Keratinocyte (primary cell): ENCODE measurements around the gene SPDYC. TPM values are rescaled to one million over a fixed set of nuclear protein-coding genes. Genes with fewer than 3 reads are reported as not detected.

Experiments
- DNase-seq: peaks from one replicate; pipeline ENCODE4 v3.0.0-alpha.2; 2011; ENCODE audit warnings: low read depth, missing footprints, low spot score
- FAIRE-seq: peaks from 2 replicates; lab custom pipeline; 2011; peaks lifted over from hg19 to GRCh38; lab: Jason Lieb, UNC
- H2AFZ ChIP-seq: 2 replicates; pipeline ENCODE4 v1.6.0; 2012; ENCODE audit warnings: low read length, control low read depth, inconsistent platforms; ENCODE audit not compliant: control insufficient read depth
- H3K27ac ChIP-seq: 2 replicates; pipeline ENCODE4 v1.5.1; 2011; ENCODE audit warnings: low read length; ENCODE audit not compliant: control insufficient read depth, insufficient read depth
- H3K27me3 ChIP-seq: 3 replicates; pipeline ENCODE4 v1.6.0; 2011; ENCODE audit warnings: low read length; ENCODE audit not compliant: control insufficient read depth, insufficient read depth; ENCODE audit errors: extremely low read depth
- H3K36me3 ChIP-seq, 2 experiments: 2 replicates in 1 of 2; 3 replicates in 1 of 2; pipeline ENCODE4 v1.5.1; 2011; ENCODE audit warnings: low read length in 2 of 2, mild to moderate bottlenecking in 1 of 2; ENCODE audit not compliant: control insufficient read depth in 2 of 2, insufficient read depth in 2 of 2; ENCODE audit errors: extremely low read depth in 1 of 2
- H3K4me1 ChIP-seq: 3 replicates; pipeline ENCODE4 v1.5.1; 2011; ENCODE audit warnings: low read length; ENCODE audit not compliant: control insufficient read depth, insufficient read depth; ENCODE audit errors: extremely low read depth
- H3K4me2 ChIP-seq: 3 replicates; pipeline ENCODE4 v1.6.0; 2011; ENCODE audit warnings: low read depth, low read length; ENCODE audit not compliant: control insufficient read depth, insufficient read depth; ENCODE audit errors: extremely low read depth
- H3K4me3 ChIP-seq, 3 experiments: fragments of 200-600 bp in 1 of 3; sonication (generic) in 1 of 3; 2 replicates in 2 of 3; 3 replicates in 1 of 3; pipeline ENCODE4 v1.5.1; 2011 to 2016; ENCODE audit warnings: low read length in 3 of 3, mild to moderate bottlenecking in 3 of 3, control low read depth in 2 of 3, inconsistent platforms in 1 of 3, low read depth in 1 of 3, mixed read lengths in 1 of 3, mixed run types in 1 of 3, moderate library complexity in 1 of 3; ENCODE audit not compliant: control insufficient read depth in 2 of 3, insufficient read depth in 2 of 3; ENCODE audit errors: extremely low read depth in 1 of 3
- H3K79me2 ChIP-seq: 2 replicates; pipeline ENCODE4 v1.6.0; 2012; ENCODE audit warnings: low read length; ENCODE audit not compliant: control insufficient read depth, insufficient read depth
- H3K9ac ChIP-seq: 3 replicates; pipeline ENCODE4 v1.6.0; 2011; ENCODE audit warnings: low read length; ENCODE audit not compliant: control insufficient read depth, insufficient read depth; ENCODE audit errors: extremely low read depth
- H3K9me1 ChIP-seq: 3 replicates; pipeline ENCODE4 v1.6.0; 2011; ENCODE audit warnings: low read length; ENCODE audit not compliant: control insufficient read depth, insufficient read depth; ENCODE audit errors: extremely low read depth
- H3K9me3 ChIP-seq: 2 replicates; pipeline ENCODE4 v1.5.1; 2012; ENCODE audit warnings: low read depth, low read length; ENCODE audit not compliant: control insufficient read depth
- H4K20me1 ChIP-seq: 3 replicates; pipeline ENCODE4 v1.6.0; 2011; ENCODE audit warnings: low read length; ENCODE audit not compliant: control insufficient read depth, insufficient read depth; ENCODE audit errors: extremely low read depth
- CTCF ChIP-seq, 3 experiments: IDR thresholded peaks in 1 of 3; conservative IDR thresholded peaks in 1 of 3; optimal IDR thresholded peaks in 1 of 3; 2 replicates in 2 of 3; 3 replicates in 1 of 3; pipeline versions ENCODE3 to v1.5.1; 2011; ENCODE audit warnings: low read length in 3 of 3, mild to moderate bottlenecking in 3 of 3, moderate library complexity in 2 of 3, control low read depth in 1 of 3, inconsistent platforms in 1 of 3; ENCODE audit not compliant: insufficient read depth in 2 of 3; ENCODE audit errors: extremely low read depth in 1 of 3
- EZH2 ChIP-seq: IDR thresholded peaks from one replicate; pipeline ENCODE4 v1.6.1; 2012; ENCODE audit warnings: inconsistent platforms, mild to moderate bottlenecking, low read length, moderate library complexity
- dilution Hi-C: fragments of 300-500 bp; cut with MboI; formaldehyde crosslinking; loops from one replicate; pipeline ENCODE4 v1.7.0; 2020; ENCODE audit warnings: low sequenced_read_pairs; ENCODE audit not compliant: extremely low pct_ligation_motif_present
- polyA plus RNA-seq, 5 experiments: library from polyadenylated mRNA; depleted of rRNA in 3 of 5; stranded (reverse) in 3 of 5; stranded (forward) in 1 of 5; unstranded in 1 of 5; fragments of >200 nt; gene quantifications; 1 replicate in 1 of 5; 2 replicates in 3 of 5; 3 replicates in 1 of 5; pipeline versions ENCODE4 v1.2.1 to v1.2.3, GENCODE V29; 2011 to 2012; ENCODE audit warnings: missing spikeins in 2 of 5, low read depth in 1 of 5, low replicate concordance in 1 of 5

Gene SPDYC
- polyA plus RNA-seq, 1 donor (not counting 4 experiments of a cell fraction or from before 2014, with no cell fraction given) = not detected

GRCh38 chr11:65130631-65131416 is 39.2 kb upstream of the SPDYC start:
- Histone ChIP-seq H3K79me2 (peaks cover 32% of the 10 kb centered on the region), H3K36me3 (peaks cover 45 to 52% of the 10 kb centered on the region in 2 experiments), H3K4me2 (no peak overlapping the region), H3K27ac (no peak overlapping the region), H3K4me1 (peaks cover 20% of the 10 kb centered on the region), H3K9ac (no peak overlapping the region), H3K9me3 (no peaks in the 10 kb centered on the region), H4K20me1 (peaks cover 8% of the 10 kb centered on the region), H3K9me1 (no peaks in the 10 kb centered on the region), H2AFZ (no peak overlapping the region), H3K27me3 (no peaks in the 10 kb centered on the region), H3K4me3 (no peak overlapping the region)
- no peak for DNase-seq
- dilution Hi-C loops = no loop called here
- FAIRE-seq = no peak
- TF ChIP-seq CTCF (optimal IDR thresholded peaks at IDR 0.05 in 1 of 3, IDR thresholded peaks at IDR 0.05 in 1 of 3, conservative IDR thresholded peaks at IDR 0.05 in 1 of 3; ENCODE audit: extremely low read depth in 1 of 3, insufficient read depth in 2 of 3, low read length in 3 of 3) = no peak
- TF ChIP-seq EZH2 = no peak

GRCh38 chr11:65131417-65131776 is 38.6 kb upstream of the SPDYC start:
- Histone ChIP-seq H4K20me1 (peaks cover 8% of the 10 kb centered on the region), H3K27me3 (no peaks in the 10 kb centered on the region), H2AFZ (no peak overlapping the region), H3K79me2 (peaks cover 32% of the 10 kb centered on the region), H3K4me3 (no peak overlapping the region), H3K9me1 (no peaks in the 10 kb centered on the region), H3K4me2 (no peak overlapping the region), H3K36me3 (peaks cover 42 to 49% of the 10 kb centered on the region in 2 experiments), H3K9ac (no peak overlapping the region), H3K4me1 (peaks cover 20% of the 10 kb centered on the region), H3K27ac (no peak overlapping the region), H3K9me3 (no peaks in the 10 kb centered on the region)
- dilution Hi-C loops = no loop called here
- TF ChIP-seq EZH2 (no peak), CTCF (optimal IDR thresholded peaks at IDR 0.05 in 1 of 3, IDR thresholded peaks at IDR 0.05 in 1 of 3, conservative IDR thresholded peaks at IDR 0.05 in 1 of 3; ENCODE audit: extremely low read depth in 1 of 3, insufficient read depth in 2 of 3, low read length in 3 of 3) (no peak)
- DNase-seq (no peak), FAIRE-seq (no peak)
